HG02678 (cell line): ENCODE results near the gene NOL12.
A peak's percentile ranks its signal among the peaks of the same experiment; 100 is the strongest.
"Not testable (repeated sequence)": the region's sequence is repeated elsewhere in the genome, so short reads cannot be mapped to it uniquely, and the experiment has no call there.

ENCODE experiments used
- ATAC-seq: cut with Tn5 transposase; IDR thresholded peaks from one replicate; pipeline ENCODE4 v1.9.1; 2021; ENCODE audit warnings: mild to moderate bottlenecking, moderate library complexity; ENCODE audit not compliant: unreplicated experiment

Gene NOL12

DNA sequence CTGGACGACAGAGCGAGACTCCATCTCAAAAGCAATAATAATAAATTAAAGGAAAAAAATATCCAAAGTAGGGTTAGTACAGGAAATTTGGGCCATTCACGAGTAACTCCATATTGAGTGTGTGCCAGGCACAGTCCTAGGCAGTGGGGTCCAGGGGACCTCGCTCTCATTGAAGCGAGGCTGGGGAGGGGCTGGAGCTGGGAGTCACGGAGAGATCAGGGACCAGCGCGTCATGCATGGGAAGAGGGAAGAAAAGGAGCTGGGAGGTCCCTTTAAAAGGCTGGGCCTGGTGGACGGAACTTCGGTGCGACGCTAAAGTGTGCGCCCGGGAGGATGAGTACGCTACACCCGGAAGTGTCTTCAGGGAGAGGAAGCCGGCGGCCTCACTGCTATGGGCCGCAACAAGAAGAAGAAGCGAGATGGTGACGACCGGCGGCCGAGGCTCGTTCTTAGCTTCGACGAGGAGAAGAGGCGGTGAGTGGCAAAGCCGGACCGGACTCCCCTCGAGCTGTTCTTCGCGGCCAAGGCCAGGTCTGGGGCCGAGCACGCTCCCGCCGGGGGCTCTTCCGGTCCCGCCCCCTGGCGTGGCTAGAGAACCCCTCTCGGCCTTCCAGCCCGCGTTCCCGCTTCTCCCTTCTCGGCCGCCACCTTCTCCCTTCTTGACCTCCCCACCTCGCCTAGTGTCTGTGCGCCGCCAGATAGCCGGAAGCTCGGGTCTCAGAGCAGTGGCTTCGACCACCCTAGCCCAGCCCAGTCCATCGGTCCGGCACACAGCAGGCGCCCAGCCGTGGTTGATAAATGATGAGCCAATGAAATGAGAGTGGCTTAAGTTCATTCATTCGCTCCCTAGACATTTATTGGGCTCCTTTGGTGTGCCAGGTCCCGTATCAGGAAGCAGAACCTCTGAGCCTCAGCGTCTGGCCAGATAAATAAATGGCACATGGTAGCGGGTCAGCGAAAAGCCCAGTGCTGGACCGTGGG, at the start of gene NOL12:
NOL12 (plus strand) TSS at position 342 of the 981 bp plus-strand sequence; CDS start at position 392, 50 bp downstream.
- peak; percentile 87 for ATAC-seq

GRCh38 chr22:37636949-37637273, 49.2 kb upstream of the NOL12 start:
- ATAC-seq, result no peak

DNA sequence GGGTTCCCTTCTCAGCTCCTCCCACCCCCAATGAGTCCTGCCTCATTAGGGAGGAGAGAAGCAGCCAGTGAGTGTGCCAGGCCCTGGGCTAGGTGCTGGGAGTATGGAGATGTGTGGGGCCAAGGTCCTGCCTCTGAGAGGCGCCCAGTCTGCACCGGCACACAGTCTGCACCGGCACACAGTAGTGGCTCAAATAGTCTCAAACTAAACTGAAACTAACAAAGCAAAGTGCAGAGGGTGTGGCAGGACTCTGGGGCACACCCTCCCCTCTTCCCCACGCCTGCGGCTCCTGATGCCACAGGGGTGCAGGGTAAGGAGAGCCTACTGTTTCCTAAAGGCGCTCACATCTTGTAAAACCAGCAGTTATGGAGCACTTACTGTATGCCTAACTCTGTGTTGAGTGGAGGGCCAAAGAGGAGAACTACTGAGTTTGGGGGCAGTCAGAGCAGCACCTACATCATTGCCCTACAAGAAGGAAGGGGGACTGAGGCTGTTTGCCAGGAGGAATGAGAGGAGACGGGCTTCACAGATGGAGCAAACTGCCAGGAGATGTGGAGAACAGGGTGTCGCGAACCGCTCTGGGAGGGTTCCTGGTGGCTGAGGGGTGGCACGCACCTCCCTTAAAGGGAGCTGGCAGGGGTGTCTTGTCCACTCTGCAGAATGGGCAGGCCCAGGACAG, 47.6 kb upstream of the NOL12 start:
- ATAC-seq, result no peak

DNA sequence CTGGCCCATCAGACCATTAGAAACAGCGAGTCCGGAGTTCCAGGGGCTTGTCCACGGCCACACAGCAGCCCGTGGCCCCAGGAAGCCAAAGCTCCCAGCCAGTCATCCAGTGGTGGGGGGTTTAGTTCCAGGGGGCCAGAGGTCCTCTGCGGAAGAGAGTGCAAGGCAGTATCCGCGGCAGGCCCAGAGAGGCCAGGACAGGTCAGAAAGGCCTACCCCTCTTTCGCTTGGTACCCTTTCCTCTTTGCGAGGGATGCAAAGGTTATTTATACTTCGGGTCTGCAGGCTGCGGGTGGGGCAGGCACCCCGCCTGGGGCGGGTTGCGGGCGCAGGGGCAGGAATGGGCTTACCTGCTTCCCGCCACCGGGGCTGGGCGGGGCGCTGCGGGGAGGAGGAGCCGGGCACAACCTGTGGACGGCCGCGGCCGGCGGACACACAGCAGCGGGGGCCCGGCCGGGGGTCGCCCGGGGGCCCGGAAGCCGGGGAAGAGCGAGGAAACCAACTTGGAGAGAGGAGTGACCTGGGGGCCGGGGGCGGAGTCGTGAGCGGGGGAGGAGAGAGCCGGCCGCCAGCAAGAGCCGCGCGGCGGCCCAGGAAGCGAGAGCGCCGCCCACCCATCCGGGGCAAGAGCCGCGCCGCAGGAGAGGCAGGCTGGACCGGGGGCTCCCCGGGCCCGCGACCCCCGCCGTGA, 46.9 kb upstream of the NOL12 start, which contains the start of gene SH3BP1:
SH3BP1 (plus strand) TSS at position 600 of the 691 bp plus-strand sequence. CDS start 119 bp downstream, outside the sequence.
- ATAC-seq, result no peak

DNA sequence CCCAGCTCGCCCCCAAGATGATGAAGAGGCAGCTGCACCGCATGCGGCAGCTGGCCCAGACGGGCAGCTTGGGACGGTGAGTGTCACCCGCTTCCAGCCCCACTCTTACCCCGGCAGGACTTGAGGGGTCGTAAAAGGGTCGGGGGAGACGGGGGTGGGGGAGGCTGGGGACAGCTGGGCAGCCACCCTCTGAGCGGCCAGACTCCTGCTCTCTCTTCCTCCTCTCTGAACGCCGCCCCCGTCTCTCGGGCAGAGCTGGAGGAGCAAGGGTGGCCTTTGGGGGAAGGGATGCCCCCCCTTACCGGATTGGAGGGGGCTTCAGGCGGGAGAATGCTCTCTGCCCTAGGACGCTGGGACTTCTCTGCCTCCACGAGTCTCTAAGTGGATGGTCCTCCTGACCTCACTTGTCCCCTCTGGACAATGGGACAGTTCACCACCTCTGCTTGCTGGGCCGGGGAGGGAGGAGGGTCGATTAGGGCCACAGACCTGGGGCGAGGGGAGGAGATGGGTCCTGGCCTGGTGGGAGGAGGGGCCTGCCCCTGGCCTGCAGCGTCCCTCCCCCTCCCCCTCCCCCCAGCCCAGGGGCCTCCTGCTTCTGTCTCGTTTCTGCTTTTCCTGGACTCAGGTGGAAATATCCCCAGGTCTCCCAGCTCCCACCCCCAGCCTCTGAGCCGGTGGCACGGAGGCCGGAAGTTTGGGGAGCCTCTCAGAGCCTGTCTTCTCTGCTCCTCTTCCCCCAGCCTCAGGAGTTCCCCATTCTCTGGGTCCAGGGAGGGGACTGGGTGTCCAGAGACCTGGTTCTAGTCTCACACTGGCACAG, 46.2 kb upstream of the NOL12 start:
- ATAC-seq, result no peak

DNA sequence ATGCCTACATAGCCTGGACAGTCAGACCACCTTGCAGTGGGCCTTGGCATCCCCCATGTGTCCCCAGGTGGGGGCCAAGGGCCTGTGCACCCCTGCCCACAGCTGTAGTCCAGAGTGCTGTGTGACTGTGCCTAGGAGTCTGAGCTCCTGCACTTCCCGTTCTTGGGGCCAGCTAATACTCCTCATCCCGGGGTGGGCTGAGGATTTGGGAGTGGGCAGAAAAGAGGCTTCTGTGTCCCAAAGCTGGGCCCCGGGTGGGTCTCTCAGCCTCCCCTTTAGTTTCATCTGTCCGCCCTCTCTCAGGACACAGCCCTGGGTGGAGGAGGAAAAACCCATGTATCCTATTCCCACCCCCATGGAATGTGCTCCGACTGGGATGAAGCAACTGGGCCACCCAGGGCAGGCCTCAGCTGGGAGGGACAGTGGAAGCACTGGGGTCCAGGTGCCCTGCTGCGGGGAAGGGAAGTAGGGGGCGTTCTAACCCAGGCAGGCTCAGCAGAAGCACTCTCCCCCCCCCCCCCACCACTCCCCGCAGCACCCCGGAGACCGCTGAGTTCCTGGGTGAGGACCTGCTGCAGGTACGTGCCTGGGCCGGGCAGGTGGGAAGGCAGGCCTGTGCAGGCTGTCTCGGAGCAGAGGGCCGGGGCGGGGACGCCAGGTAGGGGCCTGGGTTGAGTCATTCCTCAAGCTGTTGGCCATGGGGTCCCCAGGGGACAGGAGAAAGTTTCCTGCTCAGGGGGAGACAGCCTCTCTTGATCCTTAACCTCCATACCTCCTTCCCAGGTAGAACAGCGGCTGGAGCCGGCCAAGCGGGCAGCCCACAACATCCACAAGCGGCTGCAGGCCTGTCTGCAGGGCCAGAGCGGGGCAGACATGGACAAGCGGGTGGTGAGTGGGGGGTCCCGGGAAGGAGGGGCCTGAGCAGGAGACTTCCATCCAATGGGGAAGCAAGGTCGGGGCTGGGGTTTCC, 45.3 kb upstream of the NOL12 start:
- ATAC-seq, result no peak

DNA sequence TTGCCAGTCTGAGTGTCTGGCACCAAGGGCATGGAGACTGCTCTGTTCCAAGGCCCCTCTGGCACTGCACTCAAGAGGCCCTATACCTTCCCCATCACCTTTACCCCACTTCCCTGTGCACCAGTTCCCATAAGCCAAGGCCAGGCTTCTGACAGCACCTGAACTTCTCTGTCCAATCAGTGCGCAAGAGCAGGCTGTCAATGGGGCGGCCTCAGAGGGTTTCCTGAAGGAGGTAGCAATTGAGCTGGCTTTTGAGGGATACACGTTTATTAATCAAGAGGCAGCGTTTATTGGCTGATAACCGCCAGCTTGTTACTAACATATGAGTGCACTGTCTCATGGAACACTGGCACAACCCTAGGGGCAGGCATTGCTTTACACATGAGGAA, 44.6 kb upstream of the NOL12 start:
- no peak for ATAC-seq

- ATAC-seq, result no peak
Observed at GRCh38 chr22:37643225-37643847, 42.8 kb upstream of the NOL12 start.

DNA sequence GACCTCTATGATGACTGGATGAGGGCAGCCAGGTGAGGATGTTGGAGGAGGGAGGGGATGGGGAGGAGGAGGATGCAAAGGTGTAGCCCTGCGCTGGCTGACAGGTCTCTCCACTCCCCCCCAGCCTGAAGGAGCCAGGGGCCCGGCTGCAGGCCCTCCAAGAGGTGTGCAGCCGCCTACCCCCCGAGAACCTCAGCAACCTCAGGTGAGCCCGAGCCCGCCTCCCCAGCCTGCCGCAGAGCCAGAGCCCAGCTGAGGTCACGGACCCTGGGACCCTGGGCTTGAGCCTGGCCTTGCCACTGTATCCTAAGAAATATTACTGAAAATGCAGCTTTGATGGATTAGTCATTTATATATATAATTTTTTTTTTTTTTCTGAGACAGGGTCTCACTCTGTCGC, 38.8 kb upstream of the NOL12 start:
- no peak for ATAC-seq

- no peak for ATAC-seq
Observed at GRCh38 chr22:37647928-37648327, 38.2 kb upstream of the NOL12 start.

DNA sequence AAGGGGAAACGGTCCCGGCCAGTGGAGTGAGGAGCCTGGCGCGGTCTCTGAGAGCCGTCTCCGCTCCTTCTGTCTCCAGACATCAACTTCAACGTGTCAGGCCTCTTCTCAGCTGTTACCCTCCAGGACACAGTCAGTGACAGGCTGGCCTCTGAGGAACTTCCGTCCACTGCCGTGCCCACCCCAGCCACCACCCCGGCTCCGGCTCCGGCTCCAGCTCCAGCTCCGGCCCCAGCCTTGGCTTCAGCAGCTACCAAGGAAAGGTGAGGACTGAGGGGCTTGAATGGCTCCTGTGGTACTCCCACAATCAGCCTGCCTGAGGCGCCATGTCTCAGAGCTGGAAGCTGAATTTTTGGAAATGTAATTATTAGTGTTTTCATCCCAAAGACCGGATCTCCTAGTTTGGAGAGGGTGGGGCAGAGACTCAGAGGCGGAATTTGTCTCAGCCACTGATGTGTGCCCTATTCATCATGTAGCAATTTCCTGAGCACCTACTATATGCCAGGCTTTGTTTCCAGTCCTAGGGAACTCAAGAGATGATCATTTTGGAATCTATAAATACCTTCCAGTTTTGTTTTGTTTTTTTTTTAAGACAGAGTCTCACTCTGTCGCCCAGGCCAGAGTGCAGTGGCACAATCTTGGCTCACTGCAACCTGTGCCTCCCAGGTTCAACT, 35.5 kb upstream of the NOL12 start:
- ATAC-seq, result no peak

DNA sequence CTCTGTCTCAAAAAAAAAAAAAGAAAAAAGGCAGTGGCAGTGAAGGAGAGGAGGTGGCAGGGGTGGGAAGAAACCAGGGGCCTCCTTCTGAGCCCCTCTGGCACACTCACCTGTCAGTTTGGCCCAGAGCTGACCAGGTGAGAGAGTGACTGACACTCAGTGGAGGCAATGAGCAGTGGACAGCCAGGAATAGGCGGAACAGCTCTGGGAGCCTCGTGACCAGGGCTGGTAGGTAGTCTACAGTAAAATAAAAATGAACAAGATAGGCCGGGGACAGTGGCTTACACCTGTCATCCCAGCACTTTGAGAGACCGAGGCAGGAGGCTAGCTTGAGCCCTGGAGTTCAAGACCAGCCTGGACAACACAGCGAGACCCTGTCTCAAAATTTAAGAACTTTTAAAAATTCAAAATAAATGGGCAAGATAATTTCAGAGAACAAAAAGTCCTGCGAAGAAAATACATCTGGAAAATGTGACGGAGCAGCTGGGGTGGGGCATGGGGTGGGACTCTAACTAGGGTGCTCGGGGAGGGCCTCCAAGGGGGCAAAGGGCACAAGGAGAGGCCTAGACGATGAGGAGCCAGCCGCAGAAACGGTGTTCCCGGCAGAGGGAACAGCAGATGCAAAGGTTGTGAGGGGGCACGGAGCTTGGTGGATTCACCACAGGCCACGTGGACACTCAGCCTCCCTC, 31.4 kb upstream of the NOL12 start:
- ATAC-seq, result no peak

DNA sequence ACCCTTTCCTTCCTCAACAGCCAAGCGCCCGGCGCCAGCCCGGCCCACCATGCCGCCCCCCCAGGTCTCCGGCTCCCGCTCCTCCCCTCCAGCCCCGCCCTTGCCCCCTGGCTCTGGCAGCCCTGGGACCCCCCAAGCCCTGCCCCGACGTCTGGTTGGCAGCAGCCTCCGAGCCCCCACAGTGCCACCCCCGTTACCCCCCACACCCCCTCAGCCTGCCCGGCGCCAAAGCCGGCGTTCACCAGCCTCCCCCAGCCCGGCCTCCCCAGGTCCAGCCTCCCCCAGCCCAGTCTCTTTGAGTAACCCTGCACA, 30.9 kb upstream of the NOL12 start:
- no peak for ATAC-seq

DNA sequence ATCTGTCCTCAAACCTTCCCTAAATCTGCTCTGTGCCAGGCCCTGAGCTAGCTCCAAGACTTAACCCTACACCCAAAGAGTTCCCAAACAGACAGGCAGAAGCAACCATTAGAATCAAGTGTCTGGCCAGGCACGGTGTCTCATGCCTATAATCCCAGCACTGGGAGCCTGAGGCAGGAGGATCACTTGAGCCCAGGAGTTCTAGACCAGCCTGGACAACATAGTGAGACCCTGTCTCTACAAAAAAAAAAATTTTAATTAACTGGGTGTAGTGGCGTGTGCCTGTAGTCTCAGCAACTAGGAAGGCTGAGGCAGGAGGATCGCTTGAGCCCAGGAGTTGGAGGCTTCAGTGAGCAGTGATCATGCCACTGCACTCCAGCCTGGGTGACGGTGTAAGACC, 29.6 kb upstream of the NOL12 start:
- not testable (repeated sequence) for ATAC-seq

DNA sequence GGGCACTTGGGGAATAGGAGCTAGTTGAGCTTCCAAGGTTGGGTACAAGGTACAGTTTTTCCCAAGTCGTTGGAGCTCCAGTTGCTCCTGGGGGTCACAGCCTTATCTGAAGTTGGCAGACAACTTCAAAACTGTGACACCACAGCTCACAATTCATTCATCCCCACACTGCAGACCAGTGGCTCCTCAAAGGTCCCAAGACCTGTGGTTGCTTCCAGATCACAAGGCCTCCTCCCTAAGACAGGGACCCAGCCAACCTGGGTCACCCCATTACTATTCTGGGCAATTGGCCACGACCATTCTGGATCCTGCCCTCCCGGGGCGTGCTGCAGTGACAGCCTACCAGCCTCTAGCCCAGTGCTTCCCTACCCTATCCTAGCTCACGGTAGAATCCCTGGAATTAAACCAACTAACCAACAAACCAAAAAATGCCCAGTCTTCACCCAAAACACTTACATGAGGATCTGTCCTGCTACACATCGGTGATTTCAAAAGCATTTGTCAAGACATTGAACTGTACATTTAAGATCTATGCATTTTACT, 28.5 kb upstream of the NOL12 start:
- ATAC-seq, result no peak

DNA sequence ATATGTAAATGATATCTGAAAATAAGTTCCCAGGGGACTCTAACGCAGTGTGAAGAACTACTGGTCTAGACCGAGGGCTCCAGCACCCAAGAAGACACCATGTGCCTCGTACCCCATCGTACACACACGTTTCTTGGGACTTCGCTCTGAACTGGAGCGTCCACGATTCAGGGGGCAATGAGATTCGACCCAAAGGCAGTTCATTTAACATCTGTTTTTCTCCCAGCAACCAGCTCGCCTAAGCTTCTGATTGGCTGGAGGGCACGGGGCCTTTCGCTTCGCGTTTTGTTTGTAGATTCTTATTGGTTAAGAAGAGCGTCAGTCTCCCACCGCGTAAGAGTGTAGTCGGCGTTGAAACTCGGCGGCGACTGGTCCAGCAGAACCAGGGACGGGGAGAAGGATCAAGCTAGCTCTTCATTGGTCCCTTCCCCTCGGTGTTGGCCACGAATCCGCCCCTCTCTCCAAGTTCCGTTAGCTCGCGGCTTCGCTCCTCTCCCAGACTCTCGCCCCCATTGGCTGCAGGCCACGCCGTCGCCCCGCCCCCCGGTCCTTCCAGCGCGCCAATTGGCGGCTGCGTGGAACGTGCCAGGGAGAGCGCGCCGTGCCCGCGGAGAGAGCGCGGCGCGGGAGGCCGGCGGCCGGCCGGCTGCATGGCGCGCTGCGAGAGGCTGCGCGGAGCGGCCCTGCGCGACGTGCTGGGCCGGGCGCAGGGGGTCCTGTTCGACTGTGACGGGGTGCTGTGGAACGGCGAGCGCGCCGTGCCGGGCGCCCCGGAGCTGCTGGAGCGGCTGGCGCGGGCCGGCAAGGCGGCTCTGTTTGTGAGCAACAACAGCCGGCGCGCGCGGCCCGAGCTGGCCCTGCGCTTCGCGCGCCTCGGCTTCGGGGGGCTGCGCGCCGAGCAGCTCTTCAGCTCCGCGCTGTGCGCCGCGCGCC, 27.7 kb upstream of the NOL12 start, which contains the start of gene PDXP:
PDXP (plus strand) TSS at position 591 of the 933 bp plus-strand sequence; CDS start at position 651, 60 bp downstream.
- ATAC-seq, result peak; percentile 85
